Measurements from ENCODE around the gene RNF208.

DNA sequence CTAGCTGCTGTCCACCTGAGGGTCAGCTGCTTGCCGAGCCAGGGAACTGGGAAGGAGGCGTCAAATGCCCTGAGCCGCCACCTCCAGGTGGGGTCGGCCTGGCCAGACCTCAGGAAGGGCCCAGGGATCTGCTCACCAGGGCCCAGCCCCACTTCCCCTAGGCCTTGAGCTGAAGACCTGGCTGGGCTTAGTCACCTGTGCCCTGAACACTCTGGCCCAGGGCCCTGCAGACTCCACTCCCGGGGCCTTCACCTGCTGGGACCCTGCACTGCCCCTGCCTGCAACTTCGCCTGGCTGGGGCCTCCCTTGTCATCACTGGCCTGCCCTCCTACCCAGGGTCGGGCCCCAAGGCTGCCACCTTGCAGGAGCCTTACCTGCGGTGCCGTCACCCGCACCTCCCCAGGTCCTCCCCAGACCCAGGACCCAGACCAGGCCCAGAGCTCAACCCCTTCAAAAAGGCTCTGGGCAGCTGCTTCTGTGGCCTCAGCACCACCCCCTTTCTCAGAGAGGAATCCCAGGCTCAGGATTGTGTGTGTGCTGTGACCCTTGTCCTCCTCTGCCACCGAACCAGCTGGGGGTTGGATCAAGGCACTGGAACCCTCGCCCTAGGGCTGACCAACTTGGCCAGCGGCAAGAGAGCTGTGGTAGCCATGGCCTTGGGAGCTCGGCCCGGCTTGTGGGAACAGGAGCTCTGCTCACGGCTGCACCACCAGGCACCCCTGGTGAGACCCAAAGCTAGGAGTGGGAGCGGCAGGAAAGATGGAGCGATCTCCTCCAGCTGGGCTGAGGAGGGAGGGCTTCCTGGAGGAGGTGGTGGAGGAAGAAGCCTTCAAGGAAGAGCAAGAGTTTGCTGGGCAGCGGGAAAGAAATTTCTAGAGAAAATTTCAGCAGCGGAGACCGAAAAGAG lies 31.9 kb upstream of the RNF208 start:
- TF ChIP-seq, protein P1, sequence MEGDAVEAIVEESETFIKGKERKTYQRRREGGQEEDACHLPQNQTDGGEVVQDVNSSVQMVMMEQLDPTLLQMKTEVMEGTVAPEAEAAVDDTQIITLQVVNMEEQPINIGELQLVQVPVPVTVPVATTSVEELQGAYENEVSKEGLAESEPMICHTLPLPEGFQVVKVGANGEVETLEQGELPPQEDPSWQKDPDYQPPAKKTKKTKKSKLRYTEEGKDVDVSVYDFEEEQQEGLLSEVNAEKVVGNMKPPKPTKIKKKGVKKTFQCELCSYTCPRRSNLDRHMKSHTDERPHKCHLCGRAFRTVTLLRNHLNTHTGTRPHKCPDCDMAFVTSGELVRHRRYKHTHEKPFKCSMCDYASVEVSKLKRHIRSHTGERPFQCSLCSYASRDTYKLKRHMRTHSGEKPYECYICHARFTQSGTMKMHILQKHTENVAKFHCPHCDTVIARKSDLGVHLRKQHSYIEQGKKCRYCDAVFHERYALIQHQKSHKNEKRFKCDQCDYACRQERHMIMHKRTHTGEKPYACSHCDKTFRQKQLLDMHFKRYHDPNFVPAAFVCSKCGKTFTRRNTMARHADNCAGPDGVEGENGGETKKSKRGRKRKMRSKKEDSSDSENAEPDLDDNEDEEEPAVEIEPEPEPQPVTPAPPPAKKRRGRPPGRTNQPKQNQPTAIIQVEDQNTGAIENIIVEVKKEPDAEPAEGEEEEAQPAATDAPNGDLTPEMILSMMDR (IDR thresholded peaks at IDR 0.05), result no peak
- TF ChIP-seq POLR2A (IDR thresholded peaks at IDR 0.05), result no peak
